Measurements from ENCODE around the gene PPM1D. TPM values are rescaled to one million over a fixed set of nuclear protein-coding genes. Genes with fewer than 3 reads are reported as not detected.

PPM1D gene
- total and polyA plus RNA-seq, 7 donors: 5.4 to 13.8 (median 9.6) TPM

DNA sequence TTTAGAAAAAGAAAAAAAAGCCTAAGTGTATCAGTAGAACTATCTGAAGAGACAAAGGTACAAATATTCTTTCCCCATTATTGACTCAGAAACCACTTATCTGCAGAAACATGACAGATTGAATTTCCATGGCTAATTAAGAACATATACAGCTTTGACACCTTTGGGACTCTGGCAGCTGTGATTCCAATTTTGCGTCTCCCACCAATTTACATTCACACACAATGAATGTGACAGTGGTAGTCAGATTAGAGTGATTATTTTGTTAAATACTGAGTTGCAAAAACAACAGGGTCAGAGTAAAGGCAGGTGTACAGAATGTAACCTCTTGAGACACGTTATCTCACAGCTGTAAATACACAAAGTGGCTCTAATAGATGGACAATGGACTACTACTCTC, 5.3 kb upstream of the PPM1D start:
- DNase-seq: no peak
- Histone ChIP-seq H3K9me3 (no peaks in the 10 kb centered on the region), H3K27me3 (no peaks in the 10 kb centered on the region), H3K4me1 (peaks cover 0 to 8% (median 3%) of the 10 kb centered on the region in 4 donors), H3K4me3 (no peak overlapping the region), H3K36me3 (no peaks in the 10 kb centered on the region), H3K27ac (no peak overlapping the region)
- intact Hi-C loops (cut with DNase I): no loop called here
- TF ChIP-seq EP300 (IDR thresholded peaks at IDR 0.05): no peak
- WGBS, 2 donors: 95 to 97% methylated on average over 2 of the region's 2 CpGs

GRCh38 chr17:60597297-60597696, 2.7 kb upstream of the PPM1D start:
- TF ChIP-seq POLR2A (IDR thresholded peaks at IDR 0.05): no peak
- intact Hi-C loops (cut with DNase I): no loop called here
- WGBS, 2 donors: 95 to 96% methylated on average over 6 of the region's 6 CpGs
- Histone ChIP-seq H3K4me3 (no peak overlapping the region), H3K36me3 (no peaks in the 10 kb centered on the region), H3K27ac (no peak overlapping the region), H3K27me3 (no peaks in the 10 kb centered on the region), H3K4me1 (peaks cover 0 to 8% (median 4%) of the 10 kb centered on the region in 4 donors), H3K9me3 (no peaks in the 10 kb centered on the region)
- DNase-seq: no peak

GRCh38 chr17:60598001-60598736, 1.8 kb upstream of the PPM1D start:
- TF ChIP-seq POLR2A (IDR thresholded peaks at IDR 0.05) (no peak), POLR2AphosphoS5 (IDR thresholded peaks at IDR 0.05) (no peak), EP300 (IDR thresholded peaks at IDR 0.05) (no peak)
- TF ChIP-seq, protein P1, sequence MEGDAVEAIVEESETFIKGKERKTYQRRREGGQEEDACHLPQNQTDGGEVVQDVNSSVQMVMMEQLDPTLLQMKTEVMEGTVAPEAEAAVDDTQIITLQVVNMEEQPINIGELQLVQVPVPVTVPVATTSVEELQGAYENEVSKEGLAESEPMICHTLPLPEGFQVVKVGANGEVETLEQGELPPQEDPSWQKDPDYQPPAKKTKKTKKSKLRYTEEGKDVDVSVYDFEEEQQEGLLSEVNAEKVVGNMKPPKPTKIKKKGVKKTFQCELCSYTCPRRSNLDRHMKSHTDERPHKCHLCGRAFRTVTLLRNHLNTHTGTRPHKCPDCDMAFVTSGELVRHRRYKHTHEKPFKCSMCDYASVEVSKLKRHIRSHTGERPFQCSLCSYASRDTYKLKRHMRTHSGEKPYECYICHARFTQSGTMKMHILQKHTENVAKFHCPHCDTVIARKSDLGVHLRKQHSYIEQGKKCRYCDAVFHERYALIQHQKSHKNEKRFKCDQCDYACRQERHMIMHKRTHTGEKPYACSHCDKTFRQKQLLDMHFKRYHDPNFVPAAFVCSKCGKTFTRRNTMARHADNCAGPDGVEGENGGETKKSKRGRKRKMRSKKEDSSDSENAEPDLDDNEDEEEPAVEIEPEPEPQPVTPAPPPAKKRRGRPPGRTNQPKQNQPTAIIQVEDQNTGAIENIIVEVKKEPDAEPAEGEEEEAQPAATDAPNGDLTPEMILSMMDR (IDR thresholded peaks at IDR 0.05): no peak
- peak overlapping the region; percentile 97 to 99 (median 98) for H3K27ac ChIP-seq
- 82 to 92% methylated on average over 7 of the region's 7 CpGs for WGBS, 2 donors
- H3K27me3 ChIP-seq: no peaks in the 10 kb centered on the region
- intact Hi-C loops (cut with DNase I): no loop called here
- H3K36me3 ChIP-seq: no peaks in the 10 kb centered on the region
- DNase-seq: no peak
- no peaks in the 10 kb centered on the region for H3K9me3 ChIP-seq
- H3K4me3 ChIP-seq: no peak overlapping the region
- peaks cover 0 to 15% (median 11%) of the 10 kb centered on the region in 4 donors for H3K4me1 ChIP-seq

- no peak for DNase-seq
- Histone ChIP-seq H3K4me3 (peak overlapping the region; percentile 64 to 98 (median 88)), H3K9me3 (no peaks in the 10 kb centered on the region), H3K27me3 (no peaks in the 10 kb centered on the region), H3K36me3 (no peaks in the 10 kb centered on the region), H3K27ac (peak overlapping the region; percentile 97 to 99 (median 98)), H3K4me1 (peaks cover 0 to 25% (median 17%) of the 10 kb centered on the region in 4 donors)
- no peak for TF ChIP-seq POLR2AphosphoS5 (IDR thresholded peaks at IDR 0.05)
- TF ChIP-seq POLR2A (IDR thresholded peaks at IDR 0.05): no peak
- TF ChIP-seq EP300 (IDR thresholded peaks at IDR 0.05): no peak
- TF ChIP-seq, protein P1 (IDR thresholded peaks at IDR 0.05): no peak
- intact Hi-C loops (cut with DNase I): no loop called here
- 1 to 2% methylated on average over 17 of the region's 17 CpGs for WGBS, 2 donors
Measured at GRCh38 chr17:60599220-60599619, 773 bp upstream of the PPM1D start.

DNA sequence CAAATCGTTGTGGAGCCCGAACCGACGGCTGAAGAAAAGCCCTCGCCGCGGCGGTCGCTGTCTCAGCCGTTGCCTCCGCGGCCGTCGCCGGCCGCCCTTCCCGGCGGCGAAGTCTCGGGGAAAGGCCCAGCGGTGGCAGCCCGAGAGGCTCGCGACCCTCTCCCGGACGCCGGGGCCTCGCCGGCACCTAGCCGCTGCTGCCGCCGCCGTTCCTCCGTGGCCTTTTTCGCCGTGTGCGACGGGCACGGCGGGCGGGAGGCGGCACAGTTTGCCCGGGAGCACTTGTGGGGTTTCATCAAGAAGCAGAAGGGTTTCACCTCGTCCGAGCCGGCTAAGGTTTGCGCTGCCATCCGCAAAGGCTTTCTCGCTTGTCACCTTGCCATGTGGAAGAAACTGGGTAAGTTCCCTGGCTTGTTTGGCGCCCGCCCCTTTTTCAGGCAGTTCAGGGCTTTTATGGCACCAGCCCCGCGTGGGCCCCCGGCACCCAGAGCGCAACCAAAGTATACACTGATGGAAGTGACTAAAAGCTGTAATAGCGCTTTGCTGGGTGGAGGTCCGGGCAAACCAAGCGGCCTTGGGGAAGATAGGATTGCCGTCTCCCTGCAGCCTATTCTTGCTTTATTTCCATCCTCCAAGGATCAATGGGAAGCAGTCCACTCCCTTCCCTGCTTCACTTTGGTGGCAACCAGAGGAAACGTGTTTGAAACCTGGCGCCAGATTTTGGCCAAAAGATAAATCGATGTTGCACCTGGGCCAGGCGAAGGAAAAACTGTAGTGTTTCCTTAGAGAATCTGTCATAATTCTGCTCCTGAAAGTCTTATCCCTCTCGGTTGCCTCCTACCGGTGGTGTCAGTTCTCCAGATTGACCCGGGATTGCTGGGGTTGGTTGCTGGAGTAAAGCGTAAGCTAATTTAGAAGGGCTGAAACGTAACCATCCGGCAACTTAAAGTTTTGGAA, 775 bp downstream of the PPM1D start:
- intact Hi-C loops (cut with DNase I): loop anchor here (1.0 to 5.0 kb wide), 5 partner anchors 24 to 76 kb away; partner anchors contain the start of gene BCAS3
- peak in 3 of 4 donors; percentile 50 to 72 (median 66) for TF ChIP-seq POLR2AphosphoS5 (IDR thresholded peaks at IDR 0.05)
- no peak for TF ChIP-seq EP300 (IDR thresholded peaks at IDR 0.05)
- TF ChIP-seq, protein P1 (IDR thresholded peaks at IDR 0.05): peak; percentile 70 to 87 (median 82)
- peak in 1 of 2 donors; percentile 23 for TF ChIP-seq POLR2A (IDR thresholded peaks at IDR 0.05)
- peak; percentile 87 for DNase-seq

More for the DNA sequence above, 775 bp downstream of the PPM1D start:
- Histone ChIP-seq H3K27ac (peak overlapping the region; percentile 97 to 99 (median 98)), H3K4me1 (peaks cover 0 to 40% (median 31%) of the 10 kb centered on the region in 4 donors), H3K27me3 (no peaks in the 10 kb centered on the region), H3K9me3 (no peaks in the 10 kb centered on the region), H3K36me3 (no peaks in the 10 kb centered on the region), H3K4me3 (peak overlapping the region; percentile 64 to 98 (median 88))
- WGBS, 2 donors: 0% methylated on average over 69 of the region's 69 CpGs

Measured in sigmoid colon (tissue), 7 donors.